ENCODE measurements around the gene ARHGEF1. TPM values are rescaled to one million over a fixed set of nuclear protein-coding genes. Genes with fewer than 3 reads are reported as not detected.
A peak's percentile ranks its signal among the peaks of the same experiment; 100 is the strongest.
"Not testable (repeated sequence)": the region's sequence is repeated elsewhere in the genome, so short reads cannot be mapped to it uniquely, and the experiment has no call there.

The ARHGEF1 gene
- total RNA-seq, 6 experiments from 2014 or later: 63.8 to 73.3 (median 68.2) TPM

DNA sequence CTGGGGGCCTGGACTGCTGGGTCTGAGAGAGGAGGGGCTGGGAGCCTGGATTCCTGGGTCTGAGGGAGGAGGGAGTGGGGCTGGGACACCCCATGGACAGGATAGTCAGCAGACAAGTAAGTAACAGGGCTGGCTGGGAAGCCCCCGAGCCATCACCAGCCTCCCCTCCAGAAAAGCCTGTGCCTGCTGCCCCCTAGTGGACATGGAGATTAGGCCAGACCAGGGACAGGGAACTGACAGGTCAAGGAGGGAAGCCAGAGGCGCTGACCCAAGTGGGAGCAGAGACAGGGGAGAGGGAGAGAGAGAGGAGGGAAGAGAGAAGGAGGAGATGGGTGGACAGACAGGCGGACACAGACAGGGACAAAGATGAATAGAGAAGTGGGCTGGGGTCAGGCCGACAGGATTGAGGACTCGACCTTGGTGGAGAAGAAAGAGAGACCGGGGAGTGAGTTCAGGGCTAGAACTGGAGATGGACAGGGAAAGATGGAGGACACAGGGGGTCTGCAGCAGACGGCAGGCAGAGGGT is 51.9 kb downstream of the ARHGEF1 start:
- no peaks in the 10 kb centered on the region for H3K36me3 Mint-ChIP-seq (ENCODE audit: low read depth)
- H3K27ac Mint-ChIP-seq: peak overlapping the region; percentile 10; the same call in 1 of the 2 replicates
- peak overlapping the region; percentile 20 for H3K4me3 Mint-ChIP-seq
- no peaks in the 10 kb centered on the region for H3K9me3 Mint-ChIP-seq
- peak; percentile 28 for DNase-seq
- H3K4me1 Mint-ChIP-seq (ENCODE audit: low read depth): peaks cover 36% of the 10 kb centered on the region
- H3K27me3 Mint-ChIP-seq (ENCODE audit: insufficient read depth): peaks cover 36% of the 10 kb centered on the region
- TF ChIP-seq, protein P1, sequence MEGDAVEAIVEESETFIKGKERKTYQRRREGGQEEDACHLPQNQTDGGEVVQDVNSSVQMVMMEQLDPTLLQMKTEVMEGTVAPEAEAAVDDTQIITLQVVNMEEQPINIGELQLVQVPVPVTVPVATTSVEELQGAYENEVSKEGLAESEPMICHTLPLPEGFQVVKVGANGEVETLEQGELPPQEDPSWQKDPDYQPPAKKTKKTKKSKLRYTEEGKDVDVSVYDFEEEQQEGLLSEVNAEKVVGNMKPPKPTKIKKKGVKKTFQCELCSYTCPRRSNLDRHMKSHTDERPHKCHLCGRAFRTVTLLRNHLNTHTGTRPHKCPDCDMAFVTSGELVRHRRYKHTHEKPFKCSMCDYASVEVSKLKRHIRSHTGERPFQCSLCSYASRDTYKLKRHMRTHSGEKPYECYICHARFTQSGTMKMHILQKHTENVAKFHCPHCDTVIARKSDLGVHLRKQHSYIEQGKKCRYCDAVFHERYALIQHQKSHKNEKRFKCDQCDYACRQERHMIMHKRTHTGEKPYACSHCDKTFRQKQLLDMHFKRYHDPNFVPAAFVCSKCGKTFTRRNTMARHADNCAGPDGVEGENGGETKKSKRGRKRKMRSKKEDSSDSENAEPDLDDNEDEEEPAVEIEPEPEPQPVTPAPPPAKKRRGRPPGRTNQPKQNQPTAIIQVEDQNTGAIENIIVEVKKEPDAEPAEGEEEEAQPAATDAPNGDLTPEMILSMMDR (IDR thresholded peaks at IDR 0.05): peak; percentile 90

DNA sequence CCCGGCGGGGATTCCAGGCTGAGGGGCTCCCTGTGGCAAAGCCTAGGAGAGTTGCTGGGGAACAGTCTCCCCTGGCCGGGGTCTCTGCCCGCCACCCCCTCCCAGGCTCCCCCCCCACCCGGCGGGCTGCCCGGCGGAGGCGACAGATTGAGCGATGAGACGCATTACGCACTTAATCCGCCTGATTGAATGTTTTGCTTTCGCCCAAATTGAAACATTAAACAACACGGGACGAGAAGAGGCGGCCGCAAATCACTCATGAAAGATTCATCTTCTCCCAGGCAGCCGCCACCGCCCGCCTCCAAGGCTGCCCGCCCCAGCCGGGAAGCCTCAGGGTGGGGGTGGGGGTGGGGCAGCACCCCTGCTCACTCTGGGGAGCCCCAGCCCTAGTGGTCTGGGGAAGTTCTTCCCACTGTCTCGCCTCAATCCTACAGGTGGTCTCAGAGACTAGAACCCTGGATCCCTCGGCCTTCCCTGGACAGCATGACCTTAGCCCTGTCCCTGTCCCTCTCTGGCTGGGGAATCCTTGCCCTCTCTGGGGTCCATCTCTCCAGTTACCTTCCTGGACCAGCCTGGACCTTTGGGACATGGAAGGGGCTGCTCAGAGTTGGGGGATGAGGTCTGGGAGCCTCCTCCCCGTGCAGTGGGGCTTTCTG is 52.9 kb downstream of the ARHGEF1 start:
- Mint-ChIP-seq H3K27me3 (ENCODE audit: insufficient read depth) (peaks cover 26% of the 10 kb centered on the region), H3K27ac (no peak overlapping the region; the same call in 1 of the 2 replicates), H3K9me3 (no peaks in the 10 kb centered on the region), H3K4me1 (ENCODE audit: low read depth) (peaks cover 36% of the 10 kb centered on the region), H3K36me3 (ENCODE audit: low read depth) (no peaks in the 10 kb centered on the region), H3K4me3 (peak overlapping the region; percentile 25)
- TF ChIP-seq, protein P1 (IDR thresholded peaks at IDR 0.05): no peak
- no peak for DNase-seq

DNA sequence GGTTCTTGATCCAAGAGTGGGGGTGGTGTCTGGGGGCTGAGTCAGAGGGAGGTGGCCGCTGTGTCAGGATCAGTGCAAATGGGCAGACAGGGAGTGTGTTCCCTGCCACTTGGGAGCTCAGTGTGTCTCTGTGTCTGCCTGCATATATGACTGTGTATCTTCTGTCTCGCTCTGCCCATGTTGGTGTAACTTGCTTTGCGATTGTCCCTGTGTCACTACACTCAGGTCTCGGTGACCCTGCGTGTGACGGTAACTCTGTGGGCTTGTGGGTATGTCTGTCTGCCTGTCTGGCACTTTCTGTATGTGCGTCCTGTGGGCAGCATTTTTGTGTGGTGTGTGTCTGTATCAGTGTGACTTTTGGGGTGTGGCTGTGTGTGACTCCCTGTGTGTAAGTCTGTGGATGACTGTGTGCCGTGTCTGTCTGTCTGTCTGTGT is 53.4 kb downstream of the ARHGEF1 start:
- H3K4me3 Mint-ChIP-seq: peak overlapping the region; percentile 25
- H3K27ac Mint-ChIP-seq: peak overlapping the region; percentile 8; the same call in 1 of the 2 replicates

DNA sequence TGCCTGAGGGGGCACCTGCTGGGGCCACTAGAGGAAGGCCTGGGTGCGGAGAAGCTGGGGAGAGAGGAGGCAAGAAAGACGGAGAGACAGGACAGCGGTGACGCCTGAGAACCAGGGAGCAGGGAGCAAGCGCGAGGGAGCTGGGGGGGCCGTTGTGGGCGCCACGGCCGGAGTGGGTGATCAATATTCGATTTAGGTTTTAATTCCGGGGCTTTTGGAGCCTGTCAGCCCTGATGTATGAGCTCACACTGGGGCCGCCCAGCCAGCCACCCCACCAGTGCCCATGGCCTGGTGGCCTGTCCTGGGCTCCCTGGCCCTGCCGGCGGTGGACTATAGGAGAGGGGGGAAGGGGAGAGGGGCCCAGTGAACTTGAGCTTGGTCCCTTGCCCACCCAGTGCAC is 54.0 kb downstream of the ARHGEF1 start:
- Mint-ChIP-seq H3K4me1 (ENCODE audit: low read depth) (peaks cover 36% of the 10 kb centered on the region), H3K27ac (no peak overlapping the region), H3K9me3 (no peaks in the 10 kb centered on the region), H3K4me3 (peak overlapping the region; percentile 25; the same call in 1 of the 2 replicates), H3K36me3 (ENCODE audit: low read depth) (no peaks in the 10 kb centered on the region), H3K27me3 (ENCODE audit: insufficient read depth) (peaks cover 21% of the 10 kb centered on the region)
- TF ChIP-seq, protein P1 (IDR thresholded peaks at IDR 0.05): no peak
- DNase-seq: no peak

More for the DNA sequence above, 53.4 kb downstream of the ARHGEF1 start:
- Mint-ChIP-seq H3K4me1 (ENCODE audit: low read depth) (peaks cover 36% of the 10 kb centered on the region), H3K9me3 (no peaks in the 10 kb centered on the region), H3K27me3 (ENCODE audit: insufficient read depth) (peaks cover 21% of the 10 kb centered on the region), H3K36me3 (ENCODE audit: low read depth) (no peaks in the 10 kb centered on the region)
- TF ChIP-seq, protein P1 (IDR thresholded peaks at IDR 0.05): no peak
- peak; percentile 36 for DNase-seq

DNA sequence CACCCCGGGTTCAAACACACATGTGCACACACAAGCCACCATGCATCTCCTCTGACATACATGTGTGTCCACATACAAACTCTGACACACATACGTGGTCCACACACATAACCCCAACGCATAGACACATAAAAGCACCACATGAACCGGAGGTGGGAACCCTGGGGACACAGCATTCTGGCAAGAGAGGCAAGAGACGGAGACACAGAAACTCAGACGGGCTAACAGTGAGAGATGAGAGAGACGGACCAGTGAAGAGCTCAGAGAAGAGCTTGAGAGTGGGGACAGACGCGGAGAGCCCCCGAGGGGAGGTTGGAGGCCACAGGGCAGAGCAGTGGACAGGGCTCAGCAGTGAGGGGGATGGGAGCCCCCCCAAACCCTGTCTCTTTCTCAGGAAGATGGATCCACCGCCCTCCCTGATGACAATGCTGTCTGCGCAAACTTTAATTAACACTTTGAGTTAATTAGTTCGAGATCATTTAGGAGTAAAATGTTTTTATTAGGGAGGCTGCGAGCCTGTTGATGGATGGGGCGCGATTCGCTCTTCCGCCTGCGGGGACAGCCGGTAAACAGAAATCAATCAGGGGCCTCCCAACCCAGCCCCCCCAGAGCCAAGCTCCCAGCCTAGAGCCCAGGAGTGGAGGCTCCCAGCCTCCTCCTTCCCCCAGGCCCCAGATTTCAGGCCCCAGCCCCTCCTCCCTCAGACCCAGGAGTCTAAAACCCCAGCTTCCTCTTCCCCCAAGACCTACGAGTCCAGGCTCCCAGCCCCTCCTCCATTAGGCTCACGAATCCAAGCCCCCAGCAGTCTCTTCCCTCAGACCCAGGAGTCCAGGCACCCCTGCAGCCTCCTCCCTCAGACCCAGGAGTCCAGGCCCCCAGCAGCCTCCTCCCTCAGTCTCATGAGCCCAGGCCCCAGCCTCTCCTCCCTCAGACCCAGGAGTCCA is 54.8 kb downstream of the ARHGEF1 start:
- Mint-ChIP-seq H3K36me3 (ENCODE audit: low read depth) (no peaks in the 10 kb centered on the region), H3K27me3 (ENCODE audit: insufficient read depth) (peaks cover 17% of the 10 kb centered on the region), H3K27ac (no peak overlapping the region), H3K9me3 (no peaks in the 10 kb centered on the region), H3K4me3 (no peak overlapping the region), H3K4me1 (ENCODE audit: low read depth) (peaks cover 32% of the 10 kb centered on the region)
- TF ChIP-seq, protein P1 (IDR thresholded peaks at IDR 0.05): peak; percentile 52
- no peak for DNase-seq

DNA sequence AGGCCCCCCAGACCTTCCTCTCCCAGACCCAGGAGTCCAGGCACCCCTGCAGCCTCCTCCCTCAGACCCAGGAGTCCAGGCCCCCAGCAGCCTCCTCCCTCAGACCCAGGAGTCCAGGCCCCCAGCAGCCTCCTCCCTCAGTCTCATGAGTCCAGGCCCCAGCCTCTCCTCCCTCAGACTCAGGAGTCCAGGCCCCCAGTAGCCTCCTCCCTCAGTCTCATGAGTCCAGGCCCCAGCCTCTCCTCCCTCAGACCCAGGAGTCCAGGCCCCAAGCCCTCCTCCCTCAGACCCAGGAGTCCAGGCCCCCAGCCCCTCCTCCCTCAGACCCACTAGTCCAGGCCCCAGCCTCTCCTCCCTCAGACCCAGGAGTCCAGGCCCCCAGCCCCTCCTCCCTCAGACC is 56.2 kb downstream of the ARHGEF1 start:
- H3K27me3 Mint-ChIP-seq (ENCODE audit: insufficient read depth); H3K9me3 Mint-ChIP-seq; H3K27ac Mint-ChIP-seq; H3K4me3 Mint-ChIP-seq; DNase-seq; H3K36me3 Mint-ChIP-seq (ENCODE audit: low read depth): not testable (repeated sequence)
- H3K4me1 Mint-ChIP-seq (ENCODE audit: low read depth): peaks cover 30% of the 10 kb centered on the region
